GDM1 (cell line): Measurements from ENCODE around the gene B3GAT1.
"Not testable (repeated sequence)": the region's sequence is repeated elsewhere in the genome, so short reads cannot be mapped to it uniquely, and the experiment has no call there.

Source experiments
- DNase-seq: peaks from one replicate; lab custom pipeline; 2025; lab: John Stamatoyannopoulos, UW

Gene B3GAT1

DNA sequence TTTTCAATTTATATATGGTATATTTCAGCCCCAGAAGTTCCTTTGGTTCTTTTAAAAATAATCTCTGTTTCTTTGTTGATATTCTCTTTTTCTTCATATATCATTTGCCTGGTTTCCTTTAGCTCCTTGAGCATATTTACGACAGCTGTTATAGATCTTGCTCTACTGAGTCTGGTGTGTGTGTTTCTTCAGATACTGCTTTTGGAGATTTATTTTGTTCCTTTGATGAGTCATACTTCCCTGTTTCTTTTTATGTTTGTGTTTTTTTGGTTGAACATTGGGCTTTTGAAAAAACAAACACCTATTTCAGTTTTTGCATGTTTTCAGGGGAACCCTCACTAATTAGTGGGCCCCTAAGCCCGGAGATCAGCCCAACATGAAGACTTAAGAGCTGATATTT, 56.9 kb downstream of the B3GAT1 start:
- DNase-seq, result no peak

DNA sequence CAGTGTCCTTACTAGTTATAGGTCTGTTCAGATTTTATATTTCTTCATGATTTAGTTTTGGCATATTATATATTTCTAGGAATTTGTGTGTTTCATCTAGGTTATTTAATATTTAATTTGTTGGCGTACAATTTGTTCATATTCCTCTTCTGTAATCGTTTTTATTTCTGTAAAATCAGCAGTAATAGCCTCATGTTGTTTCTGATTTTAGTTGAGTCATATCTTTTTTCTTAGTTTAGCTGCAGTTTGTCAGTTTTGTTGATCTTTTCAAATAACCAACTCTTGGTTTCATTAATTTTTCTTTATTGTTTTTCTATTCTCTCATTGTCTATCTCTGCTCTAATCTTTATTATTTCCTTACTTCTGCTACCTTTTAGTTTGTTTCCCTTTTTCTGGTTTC, 59.9 kb downstream of the B3GAT1 start:
- no peak for DNase-seq

DNA sequence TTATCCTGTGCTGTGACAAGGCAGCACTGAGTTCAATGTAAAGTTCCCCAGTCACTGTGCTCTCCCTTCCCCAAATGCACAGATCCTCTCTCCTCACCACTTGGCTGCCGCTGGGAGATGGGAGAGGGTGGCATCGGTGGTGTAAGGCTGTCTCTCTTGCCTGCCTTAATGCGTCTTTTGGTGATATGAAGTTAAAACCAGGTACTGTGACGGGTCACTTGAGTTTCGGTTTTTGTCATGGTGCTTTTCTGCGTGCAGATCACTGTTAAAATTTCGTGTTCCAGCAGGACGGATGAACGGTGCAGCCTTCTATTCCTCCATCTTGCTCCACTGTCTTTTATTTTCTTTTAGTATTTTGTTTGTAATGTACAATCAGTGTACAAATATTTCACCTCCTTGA, 61.7 kb downstream of the B3GAT1 start:
- DNase-seq, result no peak

DNA sequence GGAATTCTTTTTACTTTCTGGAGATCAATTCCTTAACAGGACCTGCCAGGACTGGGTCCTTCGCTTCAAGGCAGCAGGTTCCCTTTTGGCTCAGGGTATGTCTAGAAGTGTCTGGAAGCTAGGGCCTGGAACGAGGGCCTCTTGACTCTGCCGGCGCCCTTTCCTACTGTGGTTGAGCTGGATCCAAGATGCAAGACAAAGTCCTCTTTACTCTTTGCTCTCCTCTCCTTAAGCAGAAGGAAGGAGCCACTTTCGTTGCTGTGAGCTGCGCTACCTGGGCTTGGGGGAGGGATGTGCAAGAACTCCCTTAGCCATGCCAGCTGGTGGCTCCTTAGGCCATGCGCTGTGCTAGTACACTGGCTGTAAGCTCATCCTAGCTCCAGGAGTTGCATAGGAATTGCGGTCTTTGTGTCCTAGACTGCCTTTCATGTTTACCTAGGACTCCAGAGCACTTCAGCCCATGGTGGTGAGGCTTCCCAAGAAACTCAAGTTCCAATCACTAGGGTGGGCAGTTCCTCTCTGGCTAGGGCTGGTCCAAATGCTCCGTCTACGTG, 62.2 kb downstream of the B3GAT1 start:
- no peak for DNase-seq

DNA sequence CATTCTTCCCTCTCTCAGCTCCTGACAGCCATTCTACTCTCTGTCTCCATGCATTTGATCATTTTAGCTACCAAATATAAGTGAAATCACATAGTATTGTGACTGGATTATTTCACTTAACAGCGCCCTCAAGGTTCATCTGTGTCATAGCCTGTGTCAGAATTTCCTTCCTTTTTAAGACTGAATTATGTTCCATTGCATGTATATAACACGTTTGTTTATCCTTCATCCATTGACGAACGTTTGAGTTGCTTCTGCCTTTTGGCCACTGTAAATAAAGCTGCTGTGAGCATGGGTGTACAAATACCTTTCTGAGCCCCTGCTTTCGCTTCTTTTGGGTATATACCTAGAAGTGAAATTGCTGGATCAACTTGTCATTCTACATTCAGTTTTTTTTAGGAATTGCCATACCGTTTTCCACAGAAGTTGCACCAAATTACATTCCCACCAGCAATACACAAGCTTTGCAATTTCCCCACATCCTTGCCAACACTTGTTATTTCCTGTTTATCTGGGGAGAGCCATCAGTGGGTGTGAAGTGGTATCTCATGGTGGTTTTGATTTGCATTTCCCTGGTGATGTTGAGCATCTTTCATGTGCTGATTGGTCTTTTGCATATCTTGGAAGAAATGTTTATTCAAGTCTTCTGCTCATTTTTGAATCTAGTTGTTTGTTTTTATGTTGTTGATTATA, 62.8 kb downstream of the B3GAT1 start:
- no peak for DNase-seq

DNA sequence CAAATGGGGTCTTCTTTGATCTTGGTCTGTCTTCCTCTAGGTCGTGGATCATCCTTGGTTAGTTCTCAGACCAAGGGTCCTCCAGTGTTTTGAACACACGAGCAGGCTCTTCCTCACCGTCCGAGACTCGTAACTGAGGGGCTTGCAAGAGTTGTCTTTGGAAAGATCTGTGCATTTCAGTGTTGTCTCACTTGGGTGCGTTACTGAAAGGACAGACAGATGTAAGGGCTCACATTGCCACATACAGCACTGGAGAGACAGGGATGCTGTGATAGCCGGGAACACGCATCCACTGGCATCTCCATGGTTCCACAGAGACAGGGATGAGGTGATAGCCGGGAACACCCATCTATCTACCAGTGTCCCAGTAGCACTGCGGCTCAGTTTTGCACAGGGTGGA, 64.6 kb downstream of the B3GAT1 start:
- no peak for DNase-seq

DNA sequence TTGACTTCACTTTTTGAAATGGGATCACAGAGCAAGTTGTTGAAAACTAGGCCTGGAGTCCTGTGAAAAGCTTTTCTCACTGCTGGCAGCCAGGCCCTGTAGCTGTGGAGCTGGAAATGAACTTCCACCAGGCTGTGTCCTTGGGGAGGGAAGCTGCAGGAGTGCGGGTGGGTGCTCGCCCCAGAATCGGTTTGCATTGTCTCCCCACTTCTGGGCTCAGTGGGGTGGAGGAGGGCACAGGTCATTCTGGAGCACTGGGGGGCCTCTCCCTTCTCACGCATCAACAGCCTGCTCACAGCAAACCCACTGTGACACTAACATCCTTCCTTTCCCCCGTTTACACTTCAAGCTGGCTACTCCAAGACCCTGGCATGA, 65.1 kb downstream of the B3GAT1 start:
- DNase-seq, result no peak

DNA sequence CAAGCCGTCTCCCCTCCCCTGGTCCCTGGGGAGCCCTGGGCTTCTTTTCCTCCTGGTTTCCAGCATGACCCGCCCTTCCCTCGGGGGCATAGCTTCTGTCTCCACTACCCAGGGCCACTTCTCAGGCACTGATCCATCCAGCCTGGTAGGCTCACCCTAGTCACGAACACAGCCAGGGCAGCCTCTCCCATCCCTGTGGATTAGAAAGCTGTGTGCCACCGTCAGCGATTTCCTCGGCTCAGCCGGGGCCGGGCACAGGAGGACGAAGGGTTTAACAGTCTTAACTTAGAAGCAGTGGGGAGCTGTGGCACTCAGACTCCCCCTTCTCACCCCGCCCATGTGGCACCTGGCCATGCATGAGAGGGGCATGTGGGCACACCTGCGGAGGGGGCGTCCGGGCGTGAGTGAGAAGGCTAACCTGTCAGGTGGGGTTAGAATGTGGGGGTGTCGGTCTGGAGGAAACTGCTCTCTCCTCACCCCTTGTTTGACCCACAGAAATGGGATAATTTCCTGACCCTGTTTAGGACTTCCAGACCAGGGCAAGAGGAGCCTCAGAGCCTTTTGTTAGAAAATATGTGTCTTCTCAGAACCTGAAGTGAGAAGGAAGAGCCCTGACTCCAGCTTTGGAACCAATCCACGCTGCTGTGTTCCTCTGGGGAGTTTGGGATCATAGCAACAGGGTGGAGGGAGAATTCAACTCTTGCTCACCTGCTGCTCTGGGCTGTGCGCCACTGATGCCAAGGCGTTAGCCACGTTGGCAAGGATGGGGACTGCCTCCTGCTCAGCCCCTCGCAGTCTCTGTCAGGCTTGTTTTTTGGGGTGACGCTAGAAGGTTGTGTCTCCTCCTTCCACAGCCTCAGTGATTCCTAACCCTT, 65.7 kb downstream of the B3GAT1 start:
- DNase-seq, result no peak

DNA sequence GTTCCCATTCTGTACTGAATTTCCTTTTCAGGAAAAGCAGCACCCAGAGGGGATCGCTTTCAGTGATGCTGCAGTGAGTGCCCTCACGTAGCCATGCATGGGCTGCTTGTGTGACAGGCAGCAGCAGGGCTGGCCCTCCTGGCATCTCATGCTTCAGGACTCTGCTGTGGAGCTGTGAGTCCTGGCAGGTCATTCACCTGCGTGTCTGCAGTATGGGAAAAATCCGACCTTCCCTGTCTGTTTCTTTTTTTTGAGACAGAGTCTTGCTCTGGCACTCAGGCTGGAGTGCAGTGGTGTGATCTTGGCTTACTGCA, 66.8 kb downstream of the B3GAT1 start:
- DNase-seq, result no peak

DNA sequence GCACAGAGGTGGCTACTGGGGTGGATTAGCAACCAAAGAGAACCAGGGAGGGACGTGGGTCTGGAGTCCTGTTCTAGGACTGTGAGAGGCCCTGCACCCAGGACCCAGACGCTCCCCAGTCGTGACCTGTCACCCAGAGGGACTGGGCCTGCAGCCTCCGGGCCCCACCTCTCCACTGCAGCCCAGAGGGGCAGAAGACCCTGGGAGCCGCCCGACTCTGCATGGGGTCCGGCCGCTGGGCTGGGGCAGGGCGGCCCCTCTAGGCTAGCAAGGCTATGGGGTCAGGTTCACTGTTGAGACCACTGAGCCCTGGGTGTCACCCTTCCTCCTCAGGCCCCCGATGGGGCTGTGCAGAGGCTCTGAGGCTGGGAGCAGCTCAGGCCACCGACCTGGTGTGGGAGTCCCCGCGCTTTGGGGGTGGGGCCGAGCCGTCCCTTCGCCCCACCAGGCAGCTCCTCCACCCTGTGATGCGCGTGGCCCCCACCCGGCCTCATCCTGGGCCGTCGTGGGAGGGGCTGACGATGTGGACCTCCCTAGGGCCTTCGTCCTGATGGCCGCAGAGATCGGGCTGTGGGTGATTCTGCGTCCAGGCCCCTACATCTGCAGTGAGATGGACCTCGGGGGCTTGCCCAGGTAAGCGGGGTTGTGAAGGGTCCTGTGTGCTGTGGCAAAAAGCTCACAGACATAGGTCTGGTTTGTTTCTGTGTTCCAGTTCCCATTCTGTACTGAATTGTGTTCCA, 67.4 kb downstream of the B3GAT1 start:
- DNase-seq, result not testable (repeated sequence)

DNA sequence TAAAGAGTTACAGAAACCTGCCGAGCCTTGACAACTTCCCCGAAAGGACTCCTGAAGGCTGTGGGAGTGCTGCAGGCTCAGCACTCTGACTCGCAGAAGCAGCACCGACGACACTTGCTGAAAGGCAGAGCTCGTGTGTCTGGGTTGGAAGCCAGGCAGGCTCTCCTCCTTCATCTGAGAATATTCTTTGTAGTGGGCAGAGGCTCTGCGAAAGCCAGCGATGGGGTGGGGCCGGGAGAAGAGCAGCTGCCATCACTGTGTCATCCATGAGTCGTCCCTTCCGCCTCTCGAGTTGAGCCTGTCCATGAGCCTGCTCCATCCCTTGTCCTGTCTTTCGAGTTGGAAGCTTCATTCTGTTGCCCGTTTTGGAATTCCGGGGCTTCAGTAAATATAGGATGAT, 68.4 kb downstream of the B3GAT1 start:
- DNase-seq, result no peak

DNA sequence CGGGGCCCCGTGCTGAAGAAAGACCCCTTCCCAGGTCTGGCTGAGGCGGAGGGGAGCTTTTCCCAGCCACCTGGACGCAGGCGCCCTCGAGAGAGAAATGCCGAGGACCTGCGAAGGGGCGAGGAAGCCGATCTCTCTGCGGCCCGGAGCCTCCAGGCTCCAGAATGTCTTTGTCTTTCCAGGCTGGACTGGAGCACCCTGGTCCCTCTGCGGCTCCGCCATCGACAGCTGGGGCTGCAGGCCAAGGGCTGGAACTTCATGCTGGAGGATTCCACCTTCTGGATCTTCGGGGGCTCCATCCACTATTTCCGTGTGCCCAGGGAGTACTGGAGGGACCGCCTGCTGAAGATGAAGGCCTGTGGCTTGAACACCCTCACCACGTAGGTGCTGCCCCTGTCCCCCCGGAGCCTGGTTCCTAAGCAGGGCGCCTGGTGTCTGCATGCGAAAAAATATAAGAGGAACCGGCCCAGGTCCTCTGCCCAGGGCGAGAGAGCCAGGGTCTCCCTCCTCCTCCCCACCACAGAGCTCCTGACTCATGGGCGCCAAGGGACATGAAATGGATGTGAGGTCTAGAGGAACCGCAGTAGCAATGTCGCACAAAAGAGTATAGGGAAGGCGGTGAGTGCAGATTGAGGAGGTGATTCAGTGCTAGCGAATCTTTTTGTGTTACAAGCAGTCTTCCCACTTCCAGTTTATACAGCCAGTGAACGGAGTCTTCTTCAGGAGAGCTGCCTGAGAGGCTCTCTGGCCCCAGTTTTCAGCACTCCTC, 69.3 kb downstream of the B3GAT1 start:
- no peak for DNase-seq

DNA sequence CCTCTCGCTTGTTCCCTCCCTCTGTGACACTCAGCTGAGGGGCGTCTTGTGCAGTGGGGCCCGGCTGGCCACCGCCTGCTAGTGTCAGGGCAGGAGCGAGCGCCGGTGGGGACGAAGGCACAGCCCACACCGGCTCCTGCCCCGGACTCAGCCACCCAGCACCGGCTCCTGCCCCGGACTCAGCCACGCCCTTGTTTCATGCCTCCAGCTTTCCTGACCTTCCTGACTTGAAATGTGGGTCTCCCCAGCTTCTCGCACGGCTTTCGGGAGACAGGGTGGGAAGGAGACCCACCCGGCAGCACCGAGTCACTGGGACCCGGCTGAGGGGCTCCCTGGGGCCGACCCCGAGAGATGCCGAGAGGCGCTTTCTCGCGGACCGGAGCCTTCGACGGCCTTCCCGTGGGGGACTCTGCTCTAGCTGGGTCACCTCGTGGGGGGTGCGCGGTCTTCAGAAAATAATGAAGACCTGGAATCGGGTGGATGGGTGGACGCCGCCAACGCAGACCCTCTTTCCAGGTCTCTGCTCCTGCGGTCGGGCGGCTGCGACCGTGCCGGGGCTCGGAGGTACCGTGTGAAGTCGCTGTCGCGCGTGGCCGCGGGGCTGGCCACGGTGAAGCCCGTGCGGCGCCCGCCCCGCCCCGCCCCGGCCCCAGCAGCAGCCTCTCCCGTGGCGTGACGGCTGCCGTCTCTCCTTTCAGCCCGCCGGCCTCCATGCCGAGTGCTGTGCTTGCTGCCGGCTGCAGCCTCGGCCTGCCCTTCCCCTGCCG, 70.1 kb downstream of the B3GAT1 start:
- no peak for DNase-seq

DNA sequence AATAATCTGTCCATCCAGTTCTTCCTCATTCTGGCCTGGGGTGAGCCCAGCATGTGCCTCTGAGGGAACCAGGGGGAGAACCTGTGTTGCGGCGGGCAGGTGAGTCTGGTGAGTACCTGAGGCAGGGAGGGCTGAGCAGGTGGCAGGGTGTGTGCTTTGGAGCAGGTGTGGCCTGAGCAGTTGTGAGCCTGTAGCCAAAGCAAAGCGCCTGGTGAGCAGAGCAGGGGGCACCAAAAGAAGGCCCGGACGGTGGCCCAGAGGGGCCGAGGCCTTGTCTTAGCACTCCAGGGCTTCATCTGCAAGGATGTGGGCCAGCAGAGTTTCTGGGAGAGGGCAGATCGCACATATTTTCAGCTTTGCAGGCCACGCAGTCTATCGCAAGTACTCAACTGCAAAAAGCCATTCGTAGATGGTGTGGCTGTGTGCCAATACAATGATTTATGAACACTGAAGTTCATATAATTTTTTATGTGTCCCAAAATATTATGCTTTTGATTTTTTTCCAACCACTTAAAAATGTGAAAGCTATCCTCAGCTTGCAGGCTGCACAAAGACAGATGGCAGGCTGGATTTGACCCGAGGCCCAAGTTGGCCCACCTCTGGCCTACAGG, 71.6 kb downstream of the B3GAT1 start:
- no peak for DNase-seq

DNA sequence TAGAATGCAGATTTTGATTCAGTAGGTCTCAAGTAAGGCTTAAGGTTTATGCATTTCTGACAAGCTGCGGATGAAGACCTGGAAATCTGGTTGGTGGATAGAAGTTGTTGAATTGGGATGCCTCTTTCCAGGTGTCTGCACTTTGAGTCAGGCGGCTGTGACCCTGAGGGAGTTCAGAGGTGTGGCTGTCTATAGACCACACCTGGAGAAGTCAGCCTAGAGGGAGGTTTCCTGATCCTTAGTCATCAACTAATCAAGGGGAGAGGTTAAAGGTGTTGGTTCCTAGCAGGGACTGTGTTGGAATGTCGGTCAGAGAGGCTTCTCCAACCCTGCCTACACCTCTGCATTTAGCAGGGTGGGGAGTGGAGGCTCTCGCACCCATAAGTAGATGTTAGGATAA, 72.3 kb downstream of the B3GAT1 start:
- no peak for DNase-seq

DNA sequence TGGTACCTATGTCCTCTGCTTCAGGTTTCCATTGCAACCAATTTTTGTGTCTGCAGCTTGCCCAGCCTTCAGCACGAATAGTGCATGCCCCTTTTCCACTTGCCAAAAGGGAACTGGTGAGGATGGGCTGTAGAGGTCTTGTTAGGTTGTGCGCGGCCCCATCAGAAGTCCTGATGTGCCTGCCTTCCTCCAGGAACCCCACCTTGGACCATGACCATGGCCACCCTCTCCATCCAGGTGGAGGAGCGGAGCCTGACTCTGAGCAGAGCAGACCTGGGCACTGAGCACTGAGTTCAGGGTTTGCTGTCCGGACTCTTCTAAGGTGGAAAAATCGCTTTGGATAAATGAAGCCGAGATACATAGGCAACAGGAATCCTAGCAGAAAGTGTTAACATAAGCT, 73.4 kb downstream of the B3GAT1 start:
- DNase-seq, result no peak

DNA sequence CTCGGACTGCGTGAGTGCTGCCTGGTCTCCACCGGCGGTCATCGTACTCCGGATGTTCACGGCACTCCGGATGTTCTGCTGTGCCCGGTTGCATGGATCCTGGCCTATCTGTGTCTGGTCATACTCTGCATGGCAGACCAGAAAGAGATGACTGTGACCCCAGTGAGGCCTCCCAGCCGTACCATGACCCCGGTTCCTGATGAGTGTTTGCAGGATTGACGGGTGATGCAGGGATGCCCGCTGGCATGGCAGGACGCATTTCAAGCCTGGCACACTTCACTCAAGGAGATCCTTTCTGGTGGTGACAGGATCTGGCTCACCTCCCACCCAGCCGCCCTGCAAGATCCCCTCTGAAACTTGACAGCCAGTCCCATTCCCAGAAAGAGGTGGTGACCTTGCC, 74.0 kb downstream of the B3GAT1 start:
- DNase-seq, result no peak

DNA sequence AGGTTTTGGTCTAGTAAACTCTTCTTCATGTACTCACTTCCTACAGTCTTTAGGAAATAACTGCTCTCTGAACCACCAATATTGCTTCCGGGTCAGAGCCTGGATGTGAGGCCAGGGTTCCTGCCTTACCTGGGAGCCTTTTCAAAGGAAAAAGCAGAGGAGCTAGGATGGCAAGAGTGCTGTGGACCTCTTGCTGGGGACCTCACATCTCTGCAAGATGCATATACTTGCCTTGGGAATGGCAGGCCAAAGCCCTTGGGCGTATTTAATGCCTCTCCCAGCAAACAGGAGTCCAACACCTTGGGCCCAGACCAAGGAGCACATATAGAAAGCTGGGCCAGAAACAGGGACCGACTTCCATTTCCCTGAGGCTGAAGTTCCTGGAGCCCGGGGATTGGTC, 75.0 kb downstream of the B3GAT1 start:
- no peak for DNase-seq

DNA sequence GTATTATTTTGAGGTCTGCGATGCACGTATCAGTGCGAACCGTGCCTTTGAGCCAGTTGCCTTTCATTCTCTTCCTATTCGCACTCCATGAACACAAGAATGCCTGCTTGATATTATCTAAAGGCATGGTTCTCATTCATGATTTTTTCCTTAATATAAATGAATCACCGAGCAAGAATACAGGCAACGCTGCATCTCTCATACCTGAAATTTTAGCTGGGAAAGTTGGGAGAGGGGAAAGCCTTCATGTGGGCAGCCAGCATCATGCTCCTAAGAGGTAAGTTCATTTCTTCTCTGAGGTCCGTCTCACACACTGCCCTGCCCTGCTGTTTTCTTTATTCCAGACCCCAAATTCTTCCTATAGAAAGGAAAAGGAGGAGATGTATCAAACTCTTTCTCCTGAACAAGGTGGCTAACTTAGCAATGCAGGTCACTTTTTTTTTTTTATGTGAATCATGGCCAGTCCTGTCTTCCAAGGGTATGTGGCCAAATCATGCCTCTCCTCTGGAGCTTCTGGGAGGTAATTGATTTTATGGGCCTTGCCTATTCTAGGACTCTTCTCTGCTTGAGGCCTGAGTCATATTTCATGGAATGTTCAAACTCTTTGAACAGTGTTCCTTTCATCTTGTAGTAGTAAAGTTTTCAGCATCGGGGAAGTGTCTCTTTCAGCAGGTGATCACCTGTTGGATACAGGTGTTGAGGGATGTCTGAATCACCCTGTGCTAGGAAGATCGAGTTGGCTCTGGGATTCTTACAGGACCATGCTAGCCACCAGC, 77.1 kb downstream of the B3GAT1 start:
- no peak for DNase-seq

DNA sequence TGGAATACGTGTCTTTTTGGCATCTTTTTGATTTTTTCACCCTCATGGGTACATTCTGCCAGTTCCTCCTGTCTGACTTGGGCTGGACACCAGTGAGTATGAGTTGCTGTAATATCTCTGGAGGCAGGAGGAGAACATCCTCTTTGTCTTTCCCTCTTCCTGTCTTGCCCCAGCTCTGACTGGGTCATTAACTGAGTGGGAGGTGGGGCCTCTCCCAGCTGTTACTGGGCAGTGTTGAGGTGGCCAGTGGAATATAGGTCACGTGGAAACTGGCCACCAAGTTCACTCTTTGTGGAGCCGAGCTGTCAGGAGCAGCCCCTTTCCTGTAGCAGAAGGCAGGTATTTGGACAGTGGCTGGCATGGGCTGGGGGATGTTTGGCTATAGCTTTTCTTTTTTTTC, 78.1 kb downstream of the B3GAT1 start:
- no peak for DNase-seq
